ENCODE data around the gene GJB4. TPM values are rescaled to one million over a fixed set of nuclear protein-coding genes. Genes with fewer than 3 reads are reported as not detected.
A peak's percentile ranks its signal among the peaks of the same experiment; 100 is the strongest.
"Not testable (repeated sequence)": the region's sequence is repeated elsewhere in the genome, so short reads cannot be mapped to it uniquely, and the experiment has no call there.

GJB4 gene
- total and polyA plus RNA-seq, 5 experiments from 2014 or later, result not detected

GRCh38 chr1:34796990-34797389 lies 37.5 kb downstream of the GJB4 start:
- peaks cover 1 to 9% (median 5%) of the 10 kb centered on the region in 5 donors for H3K27me3 Mint-ChIP-seq
- ATAC-seq, result no peak
- H3K9me3 Mint-ChIP-seq, result no peaks in the 10 kb centered on the region
- no peak overlapping the region for H3K4me3 Mint-ChIP-seq
- H3K36me3 Mint-ChIP-seq, result no peaks in the 10 kb centered on the region
- H3K27ac Mint-ChIP-seq, result peak overlapping the region in 1 of 10 donors; percentile 63
- DNase-seq, result no peak
- POLR2A ChIA-PET, result no interaction called here
- peaks cover 2 to 7% (median 6%) of the 10 kb centered on the region in 4 donors for H3K4me1 Mint-ChIP-seq

DNA sequence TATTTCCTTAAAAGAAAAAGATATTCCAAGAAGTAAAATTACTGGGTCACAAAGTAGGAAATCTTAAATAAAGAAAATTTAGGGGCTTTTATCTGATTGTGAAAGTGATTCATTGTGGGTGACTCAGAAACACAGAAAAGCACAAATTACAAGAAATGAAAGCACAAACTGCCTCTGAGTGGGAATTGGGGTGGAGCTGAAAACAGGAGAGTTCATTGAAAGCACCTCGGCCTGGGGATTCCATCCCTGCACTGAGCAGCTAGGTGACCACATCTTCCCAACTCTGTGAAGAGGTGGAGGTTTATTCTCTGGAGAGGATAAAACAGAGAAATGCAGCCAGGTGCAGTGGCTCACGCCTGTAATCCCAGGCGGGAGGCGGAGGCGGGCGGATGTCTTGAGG lies 40.7 kb downstream of the GJB4 start:
- ATAC-seq (no peak), DNase-seq (no peak)
- Mint-ChIP-seq H3K36me3 (peaks cover 6 to 11% (median 9%) of the 10 kb centered on the region in 3 donors), H3K27me3 (no peaks in the 10 kb centered on the region), H3K27ac (no peak overlapping the region), H3K4me3 (no peak overlapping the region), H3K9me3 (peaks cover 0 to 11% (median 0%) of the 10 kb centered on the region in 9 donors), H3K4me1 (no peaks in the 10 kb centered on the region)
- POLR2A ChIA-PET, result no interaction called here

- Mint-ChIP-seq H3K27me3 (no peaks in the 10 kb centered on the region), H3K9me3 (peaks cover 0 to 11% (median 0%) of the 10 kb centered on the region in 9 donors), H3K36me3 (peaks cover 6 to 13% (median 11%) of the 10 kb centered on the region in 3 donors), H3K4me1 (no peaks in the 10 kb centered on the region), H3K27ac (peak overlapping the region in 1 of 10 donors; percentile 75), H3K4me3 (no peak overlapping the region)
- no peak for ATAC-seq
- no peak for DNase-seq
- POLR2A ChIA-PET, result no interaction called here
Measured at GRCh38 chr1:34803770-34804169, 44.2 kb downstream of the GJB4 start.

DNA sequence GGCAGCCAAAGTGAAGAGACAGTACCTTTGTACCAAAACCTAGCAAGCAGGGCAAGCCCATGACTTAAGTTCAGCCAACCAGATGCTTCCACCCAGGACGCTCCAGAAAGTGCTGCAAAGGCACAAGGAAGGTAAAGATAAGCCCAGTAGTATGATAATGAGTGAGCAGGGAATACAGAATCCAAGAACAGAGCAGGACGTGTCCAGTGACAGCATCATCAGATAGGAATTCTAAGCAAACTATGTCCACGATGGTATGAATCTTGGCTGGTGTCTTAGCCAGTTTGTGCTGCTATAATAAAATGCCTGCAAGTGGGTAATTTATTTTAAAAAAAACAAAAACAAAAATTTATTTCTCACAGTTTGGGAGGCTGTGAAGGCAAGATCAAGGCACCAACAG lies 46.9 kb downstream of the GJB4 start:
- ATAC-seq, result no peak
- no peak overlapping the region for H3K27ac Mint-ChIP-seq
- no peak overlapping the region for H3K4me3 Mint-ChIP-seq
- peaks cover 0 to 20% (median 6%) of the 10 kb centered on the region in 9 donors for H3K9me3 Mint-ChIP-seq
- no peak for DNase-seq
- H3K27me3 Mint-ChIP-seq, result no peaks in the 10 kb centered on the region
- POLR2A ChIA-PET, result no interaction called here
- peaks cover 0 to 6% (median under 1%) of the 10 kb centered on the region in 4 donors for H3K4me1 Mint-ChIP-seq
- H3K36me3 Mint-ChIP-seq, result peaks cover 8 to 24% (median 11%) of the 10 kb centered on the region in 3 donors

DNA sequence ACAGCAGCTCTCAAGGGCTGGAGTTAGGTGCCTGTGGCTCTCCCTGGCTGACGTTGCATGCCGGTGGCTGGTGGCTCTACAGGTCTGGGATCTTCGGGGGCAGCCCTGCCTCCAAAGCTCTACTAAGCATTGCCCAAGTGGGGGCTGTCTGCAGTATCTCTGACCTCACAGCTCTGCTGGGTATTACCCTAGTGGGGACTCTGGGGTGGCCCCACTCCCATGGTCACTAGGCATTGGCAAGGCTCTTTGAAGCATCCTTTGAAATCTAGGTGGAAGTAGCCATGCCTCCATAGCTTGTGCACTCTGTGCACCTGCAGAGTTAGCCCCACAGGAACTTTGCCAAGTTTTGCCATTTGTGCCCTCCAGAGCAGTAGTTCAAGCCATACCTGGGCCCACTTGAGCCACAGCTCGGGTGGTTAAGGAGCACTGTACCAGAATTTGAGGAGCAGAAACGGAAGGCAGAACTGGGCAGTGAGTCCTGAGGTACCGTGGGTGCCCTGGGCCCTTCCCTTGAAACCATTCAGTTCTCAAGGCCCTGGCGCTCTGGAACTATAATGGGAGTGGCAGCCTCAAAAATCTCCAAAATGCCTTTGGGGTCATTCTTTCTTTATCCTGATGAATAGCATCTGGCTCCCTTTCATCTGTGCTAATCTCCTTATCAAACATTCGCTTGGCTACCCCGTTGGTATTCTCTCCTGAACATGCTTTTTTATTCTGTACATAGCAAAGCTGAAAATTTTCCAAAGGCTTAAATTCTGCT lies 48.7 kb downstream of the GJB4 start:
- peaks cover 0 to 10% (median under 1%) of the 10 kb centered on the region in 4 donors for H3K4me1 Mint-ChIP-seq
- H3K4me3 Mint-ChIP-seq, result no peak overlapping the region
- no peaks in the 10 kb centered on the region for H3K27me3 Mint-ChIP-seq
- POLR2A ChIA-PET, result no interaction called here
- DNase-seq, result no peak
- peaks cover 0 to 17% (median 6%) of the 10 kb centered on the region in 9 donors for H3K9me3 Mint-ChIP-seq
- peaks cover 8 to 23% (median 11%) of the 10 kb centered on the region in 3 donors for H3K36me3 Mint-ChIP-seq
- no peak for ATAC-seq
- no peak overlapping the region for H3K27ac Mint-ChIP-seq

GRCh38 chr1:34810781-34811180 lies 51.2 kb downstream of the GJB4 start:
- POLR2A ChIA-PET, DNase-seq, ATAC-seq, H3K27ac Mint-ChIP-seq, H3K27me3 Mint-ChIP-seq, H3K4me3 Mint-ChIP-seq, H3K4me1 Mint-ChIP-seq: not testable (repeated sequence)
- Mint-ChIP-seq H3K36me3 (peaks cover 0 to 21% (median 2%) of the 10 kb centered on the region in 3 donors), H3K9me3 (peaks cover 0 to 12% (median 3%) of the 10 kb centered on the region in 9 donors)

Other genes with a start within 250 kb of the GJB4 start
- gene GJB5, start 4.7 kb upstream of the GJB4 start, total RNA-seq, result not detected
- gene GJB5, start 4.7 kb upstream of the GJB4 start, polyA plus RNA-seq, result not detected
- not detected for gene GJB3, start 21.5 kb downstream of the GJB4 start, total RNA-seq
- not detected for gene GJB3, start 21.5 kb downstream of the GJB4 start, polyA plus RNA-seq
- not detected for gene GJA4, start 33.3 kb downstream of the GJB4 start, total RNA-seq
- not detected for gene GJA4, start 33.3 kb downstream of the GJB4 start, polyA plus RNA-seq
- 10 to 100 TPM; 40.9 to 42.2 TPM for gene SMIM12, start 100.0 kb downstream of the GJB4 start, total RNA-seq
- 10 to 100 TPM; 59.1 to 77.3 (median 71.7) TPM for gene SMIM12, start 100.0 kb downstream of the GJB4 start, polyA plus RNA-seq
- under 1 TPM; 0.77 to 0.81 TPM for gene DLGAP3, start 169.9 kb downstream of the GJB4 start, total RNA-seq
- under 1 TPM; 0.06 to 0.27 (median 0.16) TPM for gene DLGAP3, start 169.9 kb downstream of the GJB4 start, polyA plus RNA-seq
- 10 to 100 TPM; 34.3 to 36.4 TPM for gene TMEM35B, start 225.6 kb downstream of the GJB4 start, total RNA-seq
- 100 to 1,000 TPM; 145 to 154 (median 146) TPM for gene TMEM35B, start 225.6 kb downstream of the GJB4 start, polyA plus RNA-seq